Measurements from ENCODE around the gene KCTD5. TPM values are rescaled to one million over a fixed set of nuclear protein-coding genes. Genes with fewer than 3 reads are reported as not detected.

KCTD5 gene
- 24.2 and 28.9 TPM in 2 replicates for total RNA-seq

GRCh38 chr16:2682209-2683021 lies at the start of gene KCTD5:
Gene KCTD5 (plus strand): TSS chr16:2682523. CDS start chr16:2682549, 26 bp downstream.

GRCh38 chr16:2720064-2720457 lies 37.7 kb downstream of the KCTD5 start, which contains the start of gene PRSS27:
Gene PRSS27 (minus strand): TSS chr16:2720224. CDS start chr16:2720160, 64 bp downstream.

GRCh38 chr16:2752035-2752849 lies 69.9 kb downstream of the KCTD5 start, which contains the start of gene SRRM2:
Gene SRRM2 (plus strand): TSS chr16:2752638. CDS start chr16:2756365, 3,727 bp downstream.

Other genes with a start within 250 kb of the KCTD5 start
- gene TEDC2, start 222.4 kb upstream of the KCTD5 start, total RNA-seq: 1.1 and 1.2 TPM in 2 replicates
- gene NTN3, start 211.2 kb upstream of the KCTD5 start, total RNA-seq: 0.73 and 0.97 TPM in 2 replicates
- 28.7 and 31.0 TPM in 2 replicates for gene TBC1D24, start 207.4 kb upstream of the KCTD5 start, total RNA-seq
- gene ATP6V0C, start 168.6 kb upstream of the KCTD5 start, total RNA-seq: 14.6 and 27.6 TPM in 2 replicates
- 54.8 and 66.0 TPM in 2 replicates for gene AMDHD2, start 162.2 kb upstream of the KCTD5 start, total RNA-seq
- gene CEMP1, start 151.1 kb upstream of the KCTD5 start, total RNA-seq: not detected in 2 replicates
- 25.7 and 32.5 TPM in 2 replicates for gene PDPK1, start 144.5 kb upstream of the KCTD5 start, total RNA-seq
- gene PRSS27, start 37.7 kb downstream of the KCTD5 start, total RNA-seq: 1.8 and 1.9 TPM in 2 replicates
- gene SRRM2, start 70.1 kb downstream of the KCTD5 start, total RNA-seq: 76.7 and 80.9 TPM in 2 replicates
- 177 and 362 TPM in 2 replicates for gene ELOB, start 94.8 kb downstream of the KCTD5 start, total RNA-seq
- gene PRSS33, start 105.0 kb downstream of the KCTD5 start, total RNA-seq: not detected in 2 replicates
- not detected in 2 replicates for gene PRSS41, start 115.9 kb downstream of the KCTD5 start, total RNA-seq
- 0.49 TPM in 1 of 2 replicates, not detected in the other for gene PRSS21, start 134.7 kb downstream of the KCTD5 start, total RNA-seq
- not detected in 2 replicates for gene ZG16B, start 147.8 kb downstream of the KCTD5 start, total RNA-seq
- gene PRSS22, start 175.6 kb downstream of the KCTD5 start, total RNA-seq: not detected in 2 replicates
- gene FLYWCH2, start 200.7 kb downstream of the KCTD5 start, total RNA-seq: 45.9 and 60.1 TPM in 2 replicates
- gene FLYWCH1, start 229.4 kb downstream of the KCTD5 start, total RNA-seq: 33.8 and 34.7 TPM in 2 replicates